Esophagus squamous epithelium (tissue), 5 donors: ENCODE data around the gene YAF2. TPM values are rescaled to one million over a fixed set of nuclear protein-coding genes. Genes with fewer than 3 reads are reported as not detected.

Experiments
- DNase-seq: peaks from one replicate; lab custom pipeline; 2025; lab: John Stamatoyannopoulos, UW
- H3K27ac ChIP-seq, 4 donors: fragments of 200-600 bp; sonication (generic); one replicate each; pipeline ENCODE4 v1.5.1; 2016 to 2019; ENCODE audit warnings: mild to moderate bottlenecking in 1 of 4
- H3K27me3 ChIP-seq, 4 donors: fragments of 200-600 bp; sonication (generic); 1 replicate in 3 of 4; 2 replicates in 1 of 4; pipeline versions ENCODE4 v1.5.1 to v1.6.0; 2017 to 2021; ENCODE audit warnings: antibody characterized with exemption in 1 of 4
- H3K36me3 ChIP-seq, 3 donors: fragments of 200-600 bp; sonication (generic); one replicate each; pipeline ENCODE4 v1.5.1; 2016 to 2019
- H3K4me1 ChIP-seq, 3 donors: fragments of 200-600 bp; sonication (generic); one replicate each; pipeline ENCODE4 v1.5.1; 2017 to 2019
- H3K4me3 ChIP-seq, 4 donors: fragments of 200-600 bp; sonication (generic); 1 replicate in 3 of 4; 2 replicates in 1 of 4; pipeline ENCODE4 v1.5.1; 2016 to 2019; ENCODE audit warnings: mild to moderate bottlenecking in 2 of 4, moderate library complexity in 1 of 4
- H3K9me3 ChIP-seq, 3 donors: fragments of 200-600 bp; sonication (generic); one replicate each; pipeline ENCODE4 v1.5.1; 2016 to 2019
- CTCF ChIP-seq, 6 experiments: fragments of 450-650 bp in 4 of 6; fragments of 200-600 bp in 2 of 6; sonication (generic) in 2 of 6; IDR thresholded peaks; one replicate each; pipeline ENCODE4 v1.5.1; 2016 to 2019; ENCODE audit warnings: antibody characterized with exemption in 6 of 6, mild to moderate bottlenecking in 4 of 6, moderate library complexity in 4 of 6
- POLR2A ChIP-seq, 4 donors: fragments of 450-650 bp; IDR thresholded peaks; one replicate each; pipeline ENCODE4 v1.6.1; 2017; ENCODE audit warnings: antibody characterized with exemption in 4 of 4, mild to moderate bottlenecking in 4 of 4, moderate library complexity in 3 of 4
- WGBS, 2 donors: methylation state at CpG; one replicate each; pipeline ENCODE4 v1.1.5; 2018; 5-methylcytosine and 5-hydroxymethylcytosine counted together
- intact Hi-C: fragments of 100-400 bp; cut with DNase I; formaldehyde crosslinking; loops from one replicate; pipeline ENCODE4 v1.15.0; 2022
- total RNA-seq, 4 donors: library from RNA; depleted of rRNA; stranded (reverse); fragments of >200 nt; gene quantifications; one replicate each; pipeline ENCODE4 v1.1.0, GENCODE V29; 2016
- donor health status: DM: yes; HTN: yes; CAD: no.

Gene YAF2
- total RNA-seq, 4 donors from 2014 or later = 4.9 to 25.2 (median 12.4) TPM

GRCh38 chr12:42130672-42131402, 107.2 kb downstream of the YAF2 start:
- H3K27ac ChIP-seq = peak overlapping the region in 3 of 4 donors; percentile 29 to 56 (median 36)
- no peak for TF ChIP-seq POLR2A (IDR thresholded peaks at IDR 0.05)
- no peak for TF ChIP-seq CTCF (IDR thresholded peaks at IDR 0.05)
- no peaks in the 10 kb centered on the region for H3K27me3 ChIP-seq
- H3K36me3 ChIP-seq = no peaks in the 10 kb centered on the region
- peaks cover 5 to 50% (median 18%) of the 10 kb centered on the region in 3 donors for H3K4me1 ChIP-seq
- intact Hi-C loops = no loop called here
- no peaks in the 10 kb centered on the region for H3K9me3 ChIP-seq
- 29 to 32% methylated on average over 4 of the region's 4 CpGs for WGBS, 2 donors
- no peak overlapping the region for H3K4me3 ChIP-seq
- no peak for DNase-seq

GRCh38 chr12:42129595-42130204, 108.3 kb downstream of the YAF2 start:
- peaks cover 9 to 50% (median 13%) of the 10 kb centered on the region in 3 donors for H3K4me1 ChIP-seq
- TF ChIP-seq POLR2A (IDR thresholded peaks at IDR 0.05) = no peak
- peak; percentile 44 to 87 (median 74) for TF ChIP-seq CTCF (IDR thresholded peaks at IDR 0.05)
- H3K27ac ChIP-seq = no peak overlapping the region
- no peaks in the 10 kb centered on the region for H3K27me3 ChIP-seq
- no peak overlapping the region for H3K4me3 ChIP-seq
- 41 to 42% methylated on average over 4 of the region's 4 CpGs for WGBS, 2 donors
- DNase-seq = no peak
- no peaks in the 10 kb centered on the region for H3K36me3 ChIP-seq
- intact Hi-C loops = loop anchor here (5.0 kb wide), 1 partner anchor 203 kb away; no protein-coding TSS in a partner anchor
- no peaks in the 10 kb centered on the region for H3K9me3 ChIP-seq

DNA sequence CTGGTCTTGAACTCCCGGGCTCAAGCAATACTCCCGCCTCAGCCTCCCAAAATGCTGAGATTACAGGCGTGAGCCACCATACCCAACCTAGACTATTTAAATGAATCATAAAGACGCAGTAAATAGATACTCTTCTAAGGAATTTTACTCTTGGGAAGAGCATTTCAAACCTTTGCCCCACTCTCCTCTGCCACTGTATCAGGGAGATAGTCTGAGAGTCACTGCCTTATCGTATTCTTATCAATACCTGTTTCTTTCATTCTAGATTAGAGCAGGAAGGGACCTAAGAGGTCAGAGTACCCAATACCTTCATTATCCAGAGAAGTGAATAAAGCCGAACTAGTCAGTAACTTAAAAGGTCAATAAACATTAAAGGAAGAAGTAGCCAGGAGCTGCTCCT, 109.2 kb downstream of the YAF2 start:
- WGBS, 2 donors = 94% methylated on average over 6 of the region's 6 CpGs
- H3K4me1 ChIP-seq = peaks cover 9 to 47% (median 13%) of the 10 kb centered on the region in 3 donors
- intact Hi-C loops = loop anchor here (5.0 kb wide), 1 partner anchor 203 kb away; no protein-coding TSS in a partner anchor
- no peak overlapping the region for H3K4me3 ChIP-seq
- TF ChIP-seq POLR2A (IDR thresholded peaks at IDR 0.05) = no peak
- no peak for TF ChIP-seq CTCF (IDR thresholded peaks at IDR 0.05)
- H3K27ac ChIP-seq = no peak overlapping the region
- no peaks in the 10 kb centered on the region for H3K9me3 ChIP-seq
- no peaks in the 10 kb centered on the region for H3K36me3 ChIP-seq
- no peak for DNase-seq
- H3K27me3 ChIP-seq = no peaks in the 10 kb centered on the region

GRCh38 chr12:42128327-42128726, 109.7 kb downstream of the YAF2 start:
- WGBS, 2 donors = 61 to 75% methylated on average over 3 of the region's 3 CpGs
- TF ChIP-seq CTCF (IDR thresholded peaks at IDR 0.05) (no peak), POLR2A (IDR thresholded peaks at IDR 0.05) (no peak)
- DNase-seq = no peak
- Histone ChIP-seq H3K4me1 (peaks cover 9 to 47% (median 13%) of the 10 kb centered on the region in 3 donors), H3K27ac (no peak overlapping the region), H3K36me3 (no peaks in the 10 kb centered on the region), H3K27me3 (no peaks in the 10 kb centered on the region), H3K9me3 (no peaks in the 10 kb centered on the region), H3K4me3 (no peak overlapping the region)
- intact Hi-C loops = loop anchor here (5.0 kb wide), 1 partner anchor 204 kb away; no protein-coding TSS in a partner anchor

- Histone ChIP-seq H3K4me3 (no peak overlapping the region), H3K27me3 (no peaks in the 10 kb centered on the region), H3K36me3 (no peaks in the 10 kb centered on the region), H3K27ac (no peak overlapping the region), H3K9me3 (no peaks in the 10 kb centered on the region), H3K4me1 (peaks cover 9 to 43% (median 13%) of the 10 kb centered on the region in 3 donors)
- no peak for DNase-seq
- 67 to 76% methylated on average over 1 of the region's 1 CpG for WGBS, 2 donors
- intact Hi-C loops = loop anchor here (5.0 kb wide), 1 partner anchor 205 kb away; no protein-coding TSS in a partner anchor
- TF ChIP-seq CTCF (IDR thresholded peaks at IDR 0.05) = no peak
Observed at GRCh38 chr12:42126963-42127362, 111.1 kb downstream of the YAF2 start.
